Effector memory CD8-positive, alpha-beta T cell (primary cell): ENCODE data around the gene PARD3B.
A peak's percentile ranks its signal among the peaks of the same experiment; 100 is the strongest.

ENCODE experiments used
- ATAC-seq: fragments of 150-1000 bp; cut with Tn5 transposase; replicated peaks from 2 replicates; pipeline ENCODE4 v1.10.0; 2021; ENCODE audit warnings: mild to moderate bottlenecking, moderate library complexity
- DNase-seq, 3 experiments: peaks; one replicate each; pipeline ENCODE4 v3.0.0; 2021
- H3K27ac Mint-ChIP-seq, 2 donors: one replicate each; pipeline ENCODE4 v1.8.0; 2022; ENCODE audit warnings: mild to moderate bottlenecking in 2 of 2, mixed read lengths in 2 of 2, moderate library complexity in 2 of 2
- H3K27me3 Mint-ChIP-seq, 2 donors: one replicate each; pipeline ENCODE4 v1.8.0; 2022; ENCODE audit warnings: mixed read lengths in 2 of 2
- H3K36me3 Mint-ChIP-seq: one replicate; pipeline ENCODE4 v1.8.0; 2022; ENCODE audit warnings: mild to moderate bottlenecking, moderate library complexity, mixed read lengths; ENCODE audit not compliant: insufficient read depth
- H3K4me1 Mint-ChIP-seq, 2 donors: one replicate each; pipeline ENCODE4 v1.8.0; 2022; ENCODE audit warnings: low read depth in 2 of 2, mixed read lengths in 2 of 2
- H3K4me3 Mint-ChIP-seq, 2 donors: one replicate each; pipeline ENCODE4 v1.8.0; 2022; ENCODE audit warnings: mild to moderate bottlenecking in 2 of 2, mixed read lengths in 2 of 2, moderate library complexity in 2 of 2
- H3K9me3 Mint-ChIP-seq, 2 donors: one replicate each; pipeline ENCODE4 v1.8.0; 2022; ENCODE audit warnings: mixed read lengths in 2 of 2

PARD3B gene

GRCh38 chr2:204686406-204686805 is 141.1 kb downstream of the PARD3B start:
- Mint-ChIP-seq H3K4me3 (no peak overlapping the region), H3K27me3 (no peaks in the 10 kb centered on the region), H3K4me1 (no peaks in the 10 kb centered on the region), H3K36me3 (no peaks in the 10 kb centered on the region), H3K27ac (no peak overlapping the region), H3K9me3 (peaks cover 0 to 2% of the 10 kb centered on the region in 2 donors)
- ATAC-seq = no peak
- DNase-seq = no peak

- Mint-ChIP-seq H3K27me3 (no peaks in the 10 kb centered on the region), H3K4me1 (no peaks in the 10 kb centered on the region), H3K36me3 (no peaks in the 10 kb centered on the region), H3K4me3 (no peak overlapping the region), H3K9me3 (peaks cover 0 to 2% of the 10 kb centered on the region in 2 donors), H3K27ac (no peak overlapping the region)
- no peak for DNase-seq
- ATAC-seq = no peak
These were observed 142.5 kb downstream of the PARD3B start for GRCh38 chr2:204687776-204688175.

DNA sequence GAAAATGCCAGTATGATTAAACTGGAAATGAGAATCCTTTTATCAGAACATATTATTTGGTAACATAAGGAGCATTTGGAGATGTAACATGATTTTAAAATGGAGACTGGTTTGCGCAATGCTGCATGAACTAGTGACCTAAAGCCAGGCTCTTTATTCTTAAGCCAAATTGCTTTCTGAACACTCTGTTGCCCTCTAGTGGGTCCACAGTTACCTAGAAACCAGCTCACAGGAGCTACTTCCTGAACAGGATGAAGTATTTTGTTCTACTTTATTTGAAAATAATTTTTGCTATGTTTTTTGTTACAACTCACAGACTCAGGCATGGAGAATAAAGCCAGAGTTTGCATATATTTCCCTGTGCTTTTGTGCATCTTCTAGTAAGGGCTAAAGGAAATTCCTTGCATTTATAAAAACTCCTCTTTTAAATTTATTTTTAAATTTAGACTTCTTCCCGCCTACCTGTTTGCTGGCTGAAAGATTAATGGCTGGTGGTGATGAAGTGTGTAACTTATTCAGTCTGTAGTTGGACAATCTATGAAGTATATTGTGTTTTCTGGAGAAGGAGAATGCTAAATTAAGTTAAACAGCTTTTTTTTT is 146.7 kb downstream of the PARD3B start:
- ATAC-seq (no peak), DNase-seq (no peak)
- no peaks in the 10 kb centered on the region for H3K4me1 Mint-ChIP-seq
- no peaks in the 10 kb centered on the region for H3K36me3 Mint-ChIP-seq
- no peak overlapping the region for H3K27ac Mint-ChIP-seq
- peaks cover 0 to 2% of the 10 kb centered on the region in 2 donors for H3K9me3 Mint-ChIP-seq
- no peak overlapping the region for H3K4me3 Mint-ChIP-seq
- H3K27me3 Mint-ChIP-seq = no peaks in the 10 kb centered on the region

- H3K36me3 Mint-ChIP-seq = no peaks in the 10 kb centered on the region
- no peak for ATAC-seq
- no peaks in the 10 kb centered on the region for H3K4me1 Mint-ChIP-seq
- H3K4me3 Mint-ChIP-seq = no peak overlapping the region
- no peak overlapping the region for H3K27ac Mint-ChIP-seq
- H3K27me3 Mint-ChIP-seq = no peaks in the 10 kb centered on the region
- DNase-seq = no peak
- H3K9me3 Mint-ChIP-seq = peaks cover 0 to under 1% of the 10 kb centered on the region in 2 donors
These were observed 147.5 kb downstream of the PARD3B start for GRCh38 chr2:204692790-204693189.

- H3K36me3 Mint-ChIP-seq = no peaks in the 10 kb centered on the region
- no peaks in the 10 kb centered on the region for H3K27me3 Mint-ChIP-seq
- ATAC-seq (no peak), DNase-seq (no peak)
- H3K27ac Mint-ChIP-seq = no peak overlapping the region
- no peak overlapping the region for H3K4me3 Mint-ChIP-seq
- no peaks in the 10 kb centered on the region for H3K9me3 Mint-ChIP-seq
- no peaks in the 10 kb centered on the region for H3K4me1 Mint-ChIP-seq
These were observed 148.0 kb downstream of the PARD3B start for GRCh38 chr2:204693262-204693661.

DNA sequence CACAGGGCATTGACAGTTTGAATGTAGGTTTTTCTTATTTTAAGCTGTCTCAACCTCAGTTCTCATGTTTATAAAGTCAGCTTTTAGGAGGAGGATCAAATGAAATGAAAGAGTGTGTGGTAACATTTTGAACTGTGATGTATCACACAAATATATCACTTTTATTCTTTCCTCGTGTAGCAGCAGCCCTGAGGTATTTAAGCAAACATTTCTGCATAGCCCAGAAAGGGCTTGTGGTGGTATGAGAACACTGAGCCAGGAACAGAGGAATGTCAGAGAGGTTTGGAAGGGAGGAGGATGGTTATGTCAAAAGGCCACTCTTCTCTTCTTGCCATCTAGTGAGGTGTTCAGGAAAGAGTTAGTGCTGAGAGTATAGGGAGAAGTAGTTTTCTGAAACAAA is 150.2 kb downstream of the PARD3B start:
- H3K9me3 Mint-ChIP-seq = no peaks in the 10 kb centered on the region
- DNase-seq (no peak), ATAC-seq (no peak)
- H3K36me3 Mint-ChIP-seq = no peaks in the 10 kb centered on the region
- H3K4me1 Mint-ChIP-seq = no peaks in the 10 kb centered on the region
- H3K27me3 Mint-ChIP-seq = no peaks in the 10 kb centered on the region
- no peak overlapping the region for H3K27ac Mint-ChIP-seq
- no peak overlapping the region for H3K4me3 Mint-ChIP-seq

DNA sequence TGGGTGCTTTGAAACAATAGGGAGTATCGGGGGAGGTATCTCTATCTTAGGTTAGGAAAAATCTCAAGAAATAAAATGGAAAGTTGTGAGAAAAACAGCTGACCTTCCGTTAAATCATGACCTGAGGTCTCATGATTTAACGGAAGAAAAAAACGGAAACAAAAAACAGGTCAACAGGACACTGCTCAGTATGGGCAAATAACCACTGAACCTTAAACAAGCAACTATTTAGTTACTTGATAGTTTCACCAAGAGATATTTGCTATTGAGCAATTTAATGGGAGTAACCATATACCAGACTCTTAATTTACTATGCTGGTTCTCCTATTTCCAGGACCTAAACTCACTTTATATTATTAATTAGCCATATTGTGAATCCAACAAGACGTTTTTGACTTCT is 150.8 kb downstream of the PARD3B start:
- H3K36me3 Mint-ChIP-seq = no peaks in the 10 kb centered on the region
- H3K4me3 Mint-ChIP-seq = no peak overlapping the region
- H3K27ac Mint-ChIP-seq = no peak overlapping the region
- DNase-seq (no peak), ATAC-seq (no peak)
- no peaks in the 10 kb centered on the region for H3K27me3 Mint-ChIP-seq
- no peaks in the 10 kb centered on the region for H3K4me1 Mint-ChIP-seq
- H3K9me3 Mint-ChIP-seq = no peaks in the 10 kb centered on the region

DNA sequence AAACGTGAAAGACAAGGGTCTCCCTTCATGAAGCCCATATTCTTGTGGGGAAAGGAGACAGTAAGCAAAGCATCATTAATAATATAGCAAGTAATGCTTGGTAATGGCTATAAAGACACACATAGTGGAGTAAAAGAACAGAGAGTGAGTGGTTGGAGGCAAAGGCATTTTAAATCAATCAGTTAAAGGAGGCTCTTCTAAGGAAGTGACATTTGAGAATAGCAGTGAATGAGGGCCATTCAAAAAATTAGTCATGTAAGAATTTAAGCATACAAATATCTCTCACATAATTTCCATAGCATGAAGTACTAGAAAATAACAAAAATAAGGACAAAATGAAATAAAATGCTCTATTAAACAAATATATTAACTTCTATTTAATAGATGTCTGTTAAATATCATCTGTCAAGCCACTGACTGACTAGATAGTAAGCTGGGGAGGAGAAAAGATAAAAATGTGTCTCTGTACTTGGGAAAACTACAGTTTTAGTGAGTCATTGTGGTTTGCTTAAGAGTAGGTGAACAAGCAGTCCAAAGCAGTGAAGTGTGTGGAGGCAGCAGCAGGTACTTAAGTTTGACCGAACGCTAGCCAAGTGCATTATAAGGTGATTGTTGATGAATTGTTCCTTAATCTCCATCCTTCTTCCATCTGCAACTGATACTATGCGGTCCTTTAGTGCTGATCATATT is 160.1 kb downstream of the PARD3B start:
- no peak for ATAC-seq
- Mint-ChIP-seq H3K9me3 (no peaks in the 10 kb centered on the region), H3K4me1 (no peaks in the 10 kb centered on the region)

GRCh38 chr2:204706939-204707338 is 161.7 kb downstream of the PARD3B start:
- no peaks in the 10 kb centered on the region for H3K4me1 Mint-ChIP-seq
- ATAC-seq (no peak), DNase-seq (no peak)
- no peak overlapping the region for H3K27ac Mint-ChIP-seq
- no peak overlapping the region for H3K4me3 Mint-ChIP-seq
- H3K36me3 Mint-ChIP-seq = peaks cover 5% of the 10 kb centered on the region
- H3K27me3 Mint-ChIP-seq = no peaks in the 10 kb centered on the region
- no peaks in the 10 kb centered on the region for H3K9me3 Mint-ChIP-seq

More for the DNA sequence above, 160.1 kb downstream of the PARD3B start:
- no peak overlapping the region for H3K27ac Mint-ChIP-seq
- no peak for DNase-seq
- H3K36me3 Mint-ChIP-seq = peaks cover 5% of the 10 kb centered on the region
- H3K4me3 Mint-ChIP-seq = no peak overlapping the region
- no peaks in the 10 kb centered on the region for H3K27me3 Mint-ChIP-seq

GRCh38 chr2:204713211-204713610 is 167.9 kb downstream of the PARD3B start:
- H3K4me3 Mint-ChIP-seq = no peak overlapping the region
- H3K36me3 Mint-ChIP-seq = no peaks in the 10 kb centered on the region
- peak overlapping the region in 1 of 2 donors; percentile 20 for H3K27ac Mint-ChIP-seq
- ATAC-seq (no peak), DNase-seq (no peak)
- no peaks in the 10 kb centered on the region for H3K4me1 Mint-ChIP-seq
- H3K27me3 Mint-ChIP-seq = no peaks in the 10 kb centered on the region
- H3K9me3 Mint-ChIP-seq = peaks cover 4 to 13% of the 10 kb centered on the region in 2 donors

- DNase-seq (no peak), ATAC-seq (no peak)
- H3K9me3 Mint-ChIP-seq = peaks cover 4 to 14% of the 10 kb centered on the region in 2 donors
- H3K4me1 Mint-ChIP-seq = no peaks in the 10 kb centered on the region
- H3K27me3 Mint-ChIP-seq = no peaks in the 10 kb centered on the region
- no peak overlapping the region for H3K4me3 Mint-ChIP-seq
- H3K36me3 Mint-ChIP-seq = no peaks in the 10 kb centered on the region
- H3K27ac Mint-ChIP-seq = no peak overlapping the region
These were observed 170.1 kb downstream of the PARD3B start for GRCh38 chr2:204715361-204715760.

DNA sequence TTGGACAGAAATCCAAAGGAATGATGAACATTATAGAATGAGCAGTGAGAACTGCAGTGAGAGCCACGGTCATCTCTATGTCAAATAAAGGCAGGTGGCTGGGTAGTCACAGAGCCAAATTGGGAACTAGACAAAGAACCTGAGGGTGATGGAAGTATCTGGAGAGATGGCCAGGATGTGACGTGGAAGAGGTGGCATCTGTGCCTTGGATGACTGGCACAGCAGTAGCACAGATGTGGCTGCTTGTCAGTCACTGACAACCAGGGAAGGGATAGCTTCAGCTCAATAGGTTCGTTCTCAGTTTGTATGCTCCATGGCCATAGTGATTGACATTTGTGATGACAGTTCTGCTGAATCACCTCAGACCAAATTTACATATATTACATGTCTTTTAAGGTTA is 172.3 kb downstream of the PARD3B start:
- Mint-ChIP-seq H3K27me3 (no peaks in the 10 kb centered on the region), H3K9me3 (peaks cover 4 to 14% of the 10 kb centered on the region in 2 donors)

GRCh38 chr2:204718607-204719006 is 173.3 kb downstream of the PARD3B start:
- Mint-ChIP-seq H3K4me3 (no peak overlapping the region), H3K9me3 (peaks cover 2 to 14% of the 10 kb centered on the region in 2 donors), H3K4me1 (no peaks in the 10 kb centered on the region), H3K36me3 (no peaks in the 10 kb centered on the region), H3K27me3 (no peaks in the 10 kb centered on the region), H3K27ac (no peak overlapping the region)
- ATAC-seq (no peak), DNase-seq (no peak)

More for the DNA sequence above, 172.3 kb downstream of the PARD3B start:
- ATAC-seq = no peak
- Mint-ChIP-seq H3K36me3 (no peaks in the 10 kb centered on the region), H3K4me3 (no peak overlapping the region), H3K27ac (no peak overlapping the region), H3K4me1 (no peaks in the 10 kb centered on the region)
- no peak for DNase-seq

DNA sequence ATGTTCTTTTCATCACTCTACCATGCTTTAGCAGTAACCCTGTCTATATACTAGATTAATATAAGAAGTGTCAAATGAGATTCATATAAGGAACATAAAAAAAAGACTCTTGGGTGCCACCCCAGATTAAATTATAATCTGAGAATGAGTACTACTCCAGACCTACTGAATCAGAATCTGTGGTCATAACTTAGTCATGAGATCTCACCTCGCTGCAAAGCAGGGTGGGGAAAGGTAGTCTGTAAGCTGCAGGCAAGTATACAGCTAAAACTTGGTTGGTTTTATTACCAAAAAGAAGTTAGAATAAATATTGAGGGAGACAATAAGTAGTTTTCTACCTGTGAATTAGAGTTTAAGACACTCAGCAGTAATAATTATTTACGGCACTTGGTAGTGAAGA is 175.6 kb downstream of the PARD3B start:
- Mint-ChIP-seq H3K36me3 (no peaks in the 10 kb centered on the region), H3K27me3 (no peaks in the 10 kb centered on the region), H3K4me3 (no peak overlapping the region), H3K4me1 (no peaks in the 10 kb centered on the region), H3K9me3 (peaks cover 2 to 14% of the 10 kb centered on the region in 2 donors), H3K27ac (no peak overlapping the region)
- DNase-seq = no peak
- ATAC-seq = no peak
